IPS-18c (cell line): Measurements from ENCODE around the gene BBS9.
"Not testable (repeated sequence)": the region's sequence is repeated elsewhere in the genome, so short reads cannot be mapped to it uniquely, and the experiment has no call there.

Experiments used
- H3K4me3 ChIP-seq: 2 replicates; pipeline ENCODE4 v1.7.0; 2013; ENCODE audit warnings: low read depth, mild to moderate bottlenecking, low read length, moderate library complexity; ENCODE audit not compliant: insufficient read depth
- H3K9me3 ChIP-seq: one replicate; pipeline ENCODE4 v1.6.1; 2013; ENCODE audit warnings: mild to moderate bottlenecking, low read length, moderate library complexity; ENCODE audit not compliant: control insufficient read depth, insufficient read depth

BBS9 gene

GRCh38 chr7:33183504-33183903 lies 54.1 kb downstream of the BBS9 start:
- H3K9me3 ChIP-seq: no peaks in the 10 kb centered on the region
- H3K4me3 ChIP-seq: no peak overlapping the region

- no peaks in the 10 kb centered on the region for H3K9me3 ChIP-seq
- no peak overlapping the region for H3K4me3 ChIP-seq
These were observed 55.5 kb downstream of the BBS9 start for GRCh38 chr7:33184828-33185227.

- no peaks in the 10 kb centered on the region for H3K9me3 ChIP-seq
- no peak overlapping the region for H3K4me3 ChIP-seq
These were observed 56.4 kb downstream of the BBS9 start for GRCh38 chr7:33185786-33186185.

- Histone ChIP-seq H3K9me3 (no peaks in the 10 kb centered on the region), H3K4me3 (no peak overlapping the region)
These were observed 56.8 kb downstream of the BBS9 start for GRCh38 chr7:33186192-33186591.

- Histone ChIP-seq H3K9me3 (no peaks in the 10 kb centered on the region), H3K4me3 (no peak overlapping the region)
These were observed 61.4 kb downstream of the BBS9 start for GRCh38 chr7:33190688-33191304.

- no peaks in the 10 kb centered on the region for H3K9me3 ChIP-seq
- no peak overlapping the region for H3K4me3 ChIP-seq
These were observed 62.0 kb downstream of the BBS9 start for GRCh38 chr7:33191340-33191739.

- H3K4me3 ChIP-seq: no peak overlapping the region
- H3K9me3 ChIP-seq: no peaks in the 10 kb centered on the region
These were observed 63.4 kb downstream of the BBS9 start for GRCh38 chr7:33192695-33193291.

- Histone ChIP-seq H3K9me3 (no peaks in the 10 kb centered on the region), H3K4me3 (no peak overlapping the region)
These were observed 64.0 kb downstream of the BBS9 start for GRCh38 chr7:33193308-33193864.

GRCh38 chr7:33195264-33195663 lies 65.9 kb downstream of the BBS9 start:
- Histone ChIP-seq H3K4me3 (no peak overlapping the region), H3K9me3 (no peaks in the 10 kb centered on the region)

GRCh38 chr7:33196221-33196620 lies 66.9 kb downstream of the BBS9 start:
- Histone ChIP-seq H3K9me3 (no peaks in the 10 kb centered on the region), H3K4me3 (no peak overlapping the region)

- Histone ChIP-seq H3K9me3 (no peaks in the 10 kb centered on the region), H3K4me3 (no peak overlapping the region)
These were observed 70.9 kb downstream of the BBS9 start for GRCh38 chr7:33200282-33200681.

- Histone ChIP-seq H3K4me3 (no peak overlapping the region), H3K9me3 (no peaks in the 10 kb centered on the region)
These were observed 72.5 kb downstream of the BBS9 start for GRCh38 chr7:33201821-33202220.

GRCh38 chr7:33210958-33211357 lies 81.6 kb downstream of the BBS9 start:
- H3K4me3 ChIP-seq: no peak overlapping the region
- H3K9me3 ChIP-seq: peaks cover 2% of the 10 kb centered on the region

GRCh38 chr7:33212144-33212543 lies 82.8 kb downstream of the BBS9 start:
- Histone ChIP-seq H3K9me3 (peaks cover 2% of the 10 kb centered on the region), H3K4me3 (no peak overlapping the region)

GRCh38 chr7:33215992-33216391 lies 86.6 kb downstream of the BBS9 start:
- peaks cover 2% of the 10 kb centered on the region for H3K9me3 ChIP-seq
- H3K4me3 ChIP-seq: no peak overlapping the region

- H3K9me3 ChIP-seq: peaks cover 2% of the 10 kb centered on the region
- H3K4me3 ChIP-seq: no peak overlapping the region
These were observed 88.2 kb downstream of the BBS9 start for GRCh38 chr7:33217595-33217994.

- H3K4me3 ChIP-seq, H3K9me3 ChIP-seq: not testable (repeated sequence)
These were observed 89.6 kb downstream of the BBS9 start for GRCh38 chr7:33218841-33219535.

- Histone ChIP-seq H3K9me3 (no peaks in the 10 kb centered on the region), H3K4me3 (no peak overlapping the region)
These were observed 90.9 kb downstream of the BBS9 start for GRCh38 chr7:33220231-33220630.
